ENCODE data around the gene AZU1.
"Not testable (repeated sequence)": the region's sequence is repeated elsewhere in the genome, so short reads cannot be mapped to it uniquely, and the experiment has no call there.

DNA sequence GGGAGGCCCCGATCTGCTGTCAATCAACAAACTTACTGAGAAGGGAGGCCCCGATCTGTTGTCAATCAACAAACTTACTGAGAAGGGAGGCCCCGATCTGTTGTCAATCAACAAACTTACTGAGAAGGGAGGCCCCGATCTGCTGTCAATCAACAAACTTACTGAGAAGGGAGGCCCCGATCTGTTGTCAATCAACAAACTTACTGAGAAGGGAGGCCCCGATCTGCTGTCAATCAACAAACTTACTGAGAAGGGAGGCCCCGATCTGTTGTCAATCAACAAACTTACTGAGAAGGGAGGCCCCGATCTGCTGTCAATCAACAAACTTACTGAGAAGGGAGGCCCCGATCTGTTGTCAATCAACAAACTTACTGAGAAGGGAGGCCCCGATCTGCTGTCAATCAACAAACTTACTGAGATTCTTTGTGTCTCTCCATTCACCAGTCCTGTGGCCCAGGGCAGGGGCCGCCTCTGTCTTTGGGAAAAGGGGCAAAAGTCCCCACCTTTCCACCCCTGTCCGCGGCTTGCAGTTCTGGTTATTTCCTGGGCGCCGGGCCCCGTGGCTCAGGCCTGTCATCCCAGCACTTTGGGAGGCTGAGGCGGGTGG lies 26.1 kb downstream of the AZU1 start:
- TF ChIP-seq POLR2A (IDR thresholded peaks at IDR 0.05): not testable (repeated sequence)
- TF ChIP-seq, protein P1, sequence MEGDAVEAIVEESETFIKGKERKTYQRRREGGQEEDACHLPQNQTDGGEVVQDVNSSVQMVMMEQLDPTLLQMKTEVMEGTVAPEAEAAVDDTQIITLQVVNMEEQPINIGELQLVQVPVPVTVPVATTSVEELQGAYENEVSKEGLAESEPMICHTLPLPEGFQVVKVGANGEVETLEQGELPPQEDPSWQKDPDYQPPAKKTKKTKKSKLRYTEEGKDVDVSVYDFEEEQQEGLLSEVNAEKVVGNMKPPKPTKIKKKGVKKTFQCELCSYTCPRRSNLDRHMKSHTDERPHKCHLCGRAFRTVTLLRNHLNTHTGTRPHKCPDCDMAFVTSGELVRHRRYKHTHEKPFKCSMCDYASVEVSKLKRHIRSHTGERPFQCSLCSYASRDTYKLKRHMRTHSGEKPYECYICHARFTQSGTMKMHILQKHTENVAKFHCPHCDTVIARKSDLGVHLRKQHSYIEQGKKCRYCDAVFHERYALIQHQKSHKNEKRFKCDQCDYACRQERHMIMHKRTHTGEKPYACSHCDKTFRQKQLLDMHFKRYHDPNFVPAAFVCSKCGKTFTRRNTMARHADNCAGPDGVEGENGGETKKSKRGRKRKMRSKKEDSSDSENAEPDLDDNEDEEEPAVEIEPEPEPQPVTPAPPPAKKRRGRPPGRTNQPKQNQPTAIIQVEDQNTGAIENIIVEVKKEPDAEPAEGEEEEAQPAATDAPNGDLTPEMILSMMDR (IDR thresholded peaks at IDR 0.05): not testable (repeated sequence)
